ENCODE data around the gene TNFSF9.
"Not testable (repeated sequence)": the region's sequence is repeated elsewhere in the genome, so short reads cannot be mapped to it uniquely, and the experiment has no call there.

The TNFSF9 gene

DNA sequence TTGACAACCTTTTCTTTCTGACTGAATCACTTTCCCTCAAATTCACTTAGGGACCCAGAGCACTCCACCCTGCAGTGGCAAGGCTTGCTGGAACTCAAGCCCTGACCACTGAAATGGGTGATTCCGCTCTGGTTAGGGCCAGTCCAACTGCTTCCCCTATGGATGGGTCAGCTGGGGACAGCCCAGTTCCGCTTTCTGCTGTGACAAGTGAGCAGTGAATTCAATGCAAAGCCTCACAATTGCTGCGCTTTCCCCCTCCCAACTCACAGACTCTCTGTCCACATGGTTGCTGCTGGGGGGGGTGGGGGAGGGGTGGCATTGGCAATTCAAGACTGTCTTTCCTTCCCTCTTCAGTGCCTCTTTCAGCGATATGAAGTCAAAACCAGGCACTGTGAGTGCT lies 41.4 kb downstream of the TNFSF9 start:
- no peak for DNase-seq (ENCODE audit: low read depth)

- DNase-seq (ENCODE audit: low read depth) = no peak
Measured at GRCh38 chr19:6573350-6573749, 42.5 kb downstream of the TNFSF9 start.

DNA sequence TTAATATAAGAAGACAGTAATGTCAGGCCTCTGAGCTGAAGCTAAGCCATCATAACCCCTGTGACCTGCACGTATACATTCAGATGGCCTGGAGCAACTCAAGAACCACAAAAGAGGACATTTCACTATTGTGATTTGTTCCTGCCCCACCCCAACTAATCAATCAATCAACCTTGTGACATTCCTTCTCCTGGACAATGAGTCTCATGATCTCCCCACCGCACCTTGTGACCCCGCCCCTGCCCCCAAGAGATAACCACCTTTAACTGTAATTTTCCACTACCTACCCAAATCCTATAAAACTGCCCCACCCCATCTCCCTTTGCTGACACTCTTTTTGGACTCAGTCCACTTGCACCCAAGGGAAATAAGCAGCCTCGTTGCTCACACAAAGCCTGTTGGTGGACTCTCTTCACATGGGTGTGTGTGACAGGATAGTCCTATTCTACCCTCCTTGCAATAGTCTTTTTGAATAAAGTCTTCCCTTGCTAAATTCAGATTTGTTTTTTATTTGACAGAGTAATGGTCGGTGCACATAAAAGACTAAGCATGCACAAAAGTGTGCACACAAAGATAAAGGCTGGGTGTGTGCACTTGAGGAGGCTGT lies 46.1 kb downstream of the TNFSF9 start:
- DNase-seq (ENCODE audit: low read depth) = no peak

DNA sequence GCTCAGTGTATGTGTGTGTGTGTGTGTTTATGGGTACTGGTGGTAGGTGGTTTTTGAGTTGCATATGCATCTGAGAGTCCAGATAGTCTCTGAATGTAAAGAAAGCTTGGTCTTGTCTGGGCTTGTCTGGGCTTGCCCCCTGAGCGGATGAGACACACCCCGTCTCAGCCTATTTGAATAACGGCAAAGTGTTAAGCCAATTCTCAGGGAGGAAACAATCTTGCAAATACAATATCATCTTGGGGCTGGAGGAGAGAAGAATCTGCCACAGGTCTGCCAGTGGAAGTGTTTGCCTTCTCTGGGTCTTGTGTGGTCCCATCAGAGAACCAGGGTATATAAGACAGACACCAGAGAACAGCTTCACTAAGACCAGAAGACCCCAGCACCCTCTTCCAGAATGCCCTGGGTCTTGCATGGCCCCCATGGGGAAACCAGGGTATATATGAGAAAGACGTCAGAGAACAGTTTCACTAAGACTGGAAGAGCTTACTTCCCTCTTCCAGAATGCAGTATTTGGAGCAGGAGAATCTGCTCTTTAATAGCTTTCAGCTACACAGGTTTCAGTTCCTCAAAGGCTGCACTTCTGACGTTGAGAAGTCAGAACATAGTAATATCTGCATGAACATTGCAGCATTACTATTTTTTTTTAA lies 46.8 kb downstream of the TNFSF9 start:
- DNase-seq (ENCODE audit: low read depth) = no peak

- no peak for DNase-seq (ENCODE audit: low read depth)
Measured at GRCh38 chr19:6579450-6580178, 48.8 kb downstream of the TNFSF9 start.

- no peak for DNase-seq (ENCODE audit: low read depth)
Measured at GRCh38 chr19:6580313-6580712, 49.5 kb downstream of the TNFSF9 start.

DNA sequence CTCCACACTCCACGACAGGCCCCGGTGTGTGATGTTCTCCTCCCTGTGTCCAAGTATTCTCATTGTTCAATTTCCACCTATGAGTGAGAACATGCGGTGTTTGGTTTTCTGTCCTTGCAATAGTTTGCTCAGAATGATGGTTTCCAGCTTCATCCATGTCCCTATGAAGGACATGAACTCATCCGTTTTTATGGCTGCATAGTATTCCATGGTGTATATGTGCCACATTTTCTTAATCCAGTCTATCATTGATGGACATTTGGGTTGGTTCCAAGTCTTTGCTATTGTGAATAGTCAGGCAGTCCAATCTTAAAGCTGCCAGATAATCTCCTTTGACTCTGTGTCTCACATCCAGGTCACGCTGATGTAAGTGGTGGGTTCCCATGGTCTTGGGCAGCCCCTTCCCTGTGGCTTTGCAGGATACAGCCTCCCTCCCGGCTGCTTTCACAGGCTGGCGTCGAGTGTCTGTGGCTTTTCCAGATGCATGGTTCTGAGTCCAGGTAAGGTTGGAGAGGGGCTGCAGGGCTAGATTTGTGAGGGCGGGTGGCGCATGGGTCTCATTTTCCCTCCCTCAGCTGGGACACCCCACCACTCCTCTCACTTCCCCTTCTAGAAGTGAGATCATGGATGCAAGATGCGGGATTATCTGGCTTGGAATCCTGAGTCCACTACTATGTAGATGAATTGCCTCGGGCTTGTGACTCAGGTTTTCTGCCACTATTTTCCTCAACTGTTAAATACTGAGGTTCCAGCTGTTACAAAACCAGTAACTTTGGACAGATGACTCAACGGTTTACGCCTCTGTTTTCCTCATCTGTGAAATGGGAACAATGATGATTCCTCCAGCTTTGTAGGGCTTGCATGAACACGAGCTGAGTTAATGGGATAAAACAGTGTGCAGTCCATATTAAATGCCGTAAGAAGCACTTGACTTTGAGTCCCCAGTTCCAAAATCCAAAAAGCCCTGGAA lies 52.0 kb downstream of the TNFSF9 start:
- DNase-seq (ENCODE audit: low read depth) = not testable (repeated sequence)

All from stimulated activated CD8-positive, alpha-beta memory T cell treated with anti-CD3 and anti-CD28 coated beads, Interleukin-7, amount 100 ng/mL, for 24 hours (primary cell).